Measurements from ENCODE around the gene DHX35.

Gene DHX35, protein sequence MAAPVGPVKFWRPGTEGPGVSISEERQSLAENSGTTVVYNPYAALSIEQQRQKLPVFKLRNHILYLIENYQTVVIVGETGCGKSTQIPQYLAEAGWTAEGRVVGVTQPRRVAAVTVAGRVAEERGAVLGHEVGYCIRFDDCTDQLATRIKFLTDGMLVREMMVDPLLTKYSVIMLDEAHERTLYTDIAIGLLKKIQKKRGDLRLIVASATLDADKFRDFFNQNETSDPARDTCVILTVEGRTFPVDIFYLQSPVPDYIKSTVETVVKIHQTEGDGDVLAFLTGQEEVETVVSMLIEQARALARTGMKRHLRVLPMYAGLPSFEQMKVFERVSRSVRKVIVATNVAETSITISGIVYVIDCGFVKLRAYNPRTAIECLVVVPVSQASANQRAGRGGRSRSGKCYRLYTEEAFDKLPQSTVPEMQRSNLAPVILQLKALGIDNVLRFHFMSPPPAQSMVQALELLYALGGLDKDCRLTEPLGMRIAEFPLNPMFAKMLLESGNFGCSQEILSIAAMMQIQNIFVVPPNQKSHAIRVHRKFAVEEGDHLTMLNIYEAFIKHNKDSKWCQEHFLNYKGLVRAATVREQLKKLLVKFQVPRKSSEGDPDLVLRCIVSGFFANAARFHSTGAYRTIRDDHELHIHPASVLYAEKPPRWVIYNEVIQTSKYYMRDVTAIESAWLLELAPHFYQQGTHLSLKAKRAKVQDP
- 6.5 to 27.1 (median 21.5) reads per million in 17 experiments for total RNA-seq

DNA sequence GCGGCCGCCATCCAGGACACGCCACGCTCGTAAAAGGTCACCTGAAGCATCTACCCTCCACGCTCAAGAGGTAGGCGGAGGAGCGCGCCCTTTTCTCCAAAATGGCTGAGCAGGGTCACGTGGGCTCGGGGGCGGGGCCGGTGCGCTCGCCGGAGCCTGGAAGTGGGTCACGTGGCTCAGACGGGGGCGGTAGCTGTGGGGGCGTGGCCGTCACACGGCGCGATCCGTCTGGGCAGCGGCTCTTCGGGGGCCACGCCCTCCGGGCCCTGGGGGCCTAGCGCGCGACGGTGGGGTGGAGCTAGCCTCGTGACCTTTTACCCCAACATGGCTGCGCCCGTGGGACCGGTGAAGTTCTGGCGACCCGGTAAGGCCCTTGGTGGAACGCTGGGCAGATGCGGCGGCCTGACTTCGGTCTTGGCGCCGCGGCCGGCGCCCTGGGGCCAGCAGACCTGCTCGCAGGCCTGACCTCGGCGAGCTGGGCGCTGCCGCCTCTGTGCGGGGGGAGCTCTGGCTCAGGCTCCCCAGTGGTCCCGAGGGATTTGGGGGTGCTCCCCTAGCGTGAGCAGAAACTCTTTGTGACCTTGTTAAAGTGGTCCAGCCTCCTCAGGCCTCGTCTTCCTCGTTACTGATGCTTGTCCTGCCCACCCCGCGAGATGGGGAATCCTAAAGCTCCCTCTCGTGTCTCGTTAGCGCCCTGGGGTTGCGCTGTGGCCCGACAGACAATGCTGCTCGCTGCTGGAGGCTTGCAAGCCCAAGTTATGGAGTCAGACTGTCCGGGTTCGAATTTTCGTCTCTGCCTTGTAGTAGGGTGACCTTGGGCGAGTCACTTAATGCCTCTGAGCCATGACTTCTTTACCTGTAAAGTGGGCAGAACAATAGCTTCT lies at the start of gene DHX35:
DHX35 (plus strand) TSS at position 301 of the 884 bp plus-strand sequence; CDS start at position 325, 24 bp downstream.
- DNase-seq: peak; percentile 98 to 100 (median 99)

DNA sequence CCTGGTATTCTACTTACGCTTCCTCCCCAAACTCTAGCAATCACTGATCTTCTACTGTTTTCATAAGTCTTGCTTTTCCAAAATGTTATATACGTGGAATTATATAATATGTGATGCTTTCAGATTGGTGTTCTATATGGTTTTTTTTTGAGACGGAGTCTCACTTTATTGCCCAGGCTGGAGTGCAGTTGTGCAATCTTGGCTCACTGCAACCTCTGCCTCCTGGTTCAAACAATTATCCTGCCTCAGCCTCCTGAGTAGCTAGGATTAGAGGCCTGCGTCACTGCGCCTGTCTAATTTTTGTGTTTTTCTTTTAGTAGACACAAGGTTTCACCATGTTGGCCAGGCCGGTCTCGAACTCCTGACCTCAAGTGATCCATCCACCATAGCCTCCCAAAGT lies 46.8 kb upstream of the DHX35 start:
- DNase-seq: no peak

DNA sequence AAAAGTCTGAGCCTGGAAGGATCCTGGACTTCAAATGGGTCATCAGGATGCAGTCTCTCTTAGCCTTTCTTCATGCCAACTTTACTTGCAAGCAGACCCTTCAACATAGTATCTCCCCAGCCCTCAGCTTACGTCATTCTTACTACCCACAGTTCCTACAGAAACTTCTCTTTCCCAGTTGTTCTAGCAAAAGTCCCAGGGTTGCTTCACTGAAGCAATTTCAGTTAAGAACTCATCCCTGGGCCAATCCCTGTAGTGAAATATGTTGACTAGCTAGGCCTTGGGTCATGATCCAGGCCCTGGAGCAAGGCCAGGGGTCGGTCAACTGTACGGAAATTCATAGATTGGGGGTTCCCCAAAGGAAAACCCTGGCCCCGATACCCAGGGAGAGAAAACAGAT lies 44.5 kb upstream of the DHX35 start:
- DNase-seq: no peak

DNA sequence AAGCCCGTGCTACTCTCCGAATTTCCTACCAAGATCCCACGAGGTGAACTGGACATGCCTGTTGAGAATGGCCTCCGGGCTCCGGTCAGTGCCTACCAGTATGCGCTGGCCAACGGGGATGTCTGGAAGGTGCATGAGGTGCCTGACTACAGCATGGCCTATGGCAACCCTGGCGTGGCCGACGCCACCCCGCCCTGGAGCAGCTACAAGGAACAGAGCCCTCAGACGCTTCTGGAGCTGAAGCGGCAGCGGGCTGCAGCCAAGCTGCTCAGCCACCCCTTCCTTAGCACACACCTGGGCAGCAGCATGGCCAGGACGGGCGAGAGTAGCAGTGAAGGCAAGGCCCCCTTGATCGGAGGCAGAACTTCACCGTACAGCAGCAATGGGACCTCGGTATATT lies 44.0 kb upstream of the DHX35 start:
- no peak for DNase-seq

DNA sequence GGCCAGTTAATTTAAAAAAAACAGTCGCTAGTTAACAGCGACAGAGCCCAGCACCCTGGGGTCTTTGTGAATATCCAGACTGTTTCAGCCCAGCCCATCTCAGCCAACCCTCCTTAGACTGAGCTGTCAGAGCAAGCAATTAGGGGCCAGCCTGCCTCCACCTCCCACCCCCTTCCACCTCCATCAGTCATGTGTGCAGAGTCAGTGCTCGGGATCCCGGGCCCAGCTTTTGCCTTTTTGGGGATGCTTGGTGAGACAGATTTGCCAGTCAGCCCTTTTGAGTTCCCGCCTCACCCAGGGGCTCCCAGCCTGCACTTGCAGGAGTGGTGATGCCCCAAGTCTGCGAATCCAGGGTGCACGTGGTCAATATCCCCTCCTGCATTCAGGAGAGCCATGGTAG lies 42.5 kb upstream of the DHX35 start:
- no peak for DNase-seq

DNA sequence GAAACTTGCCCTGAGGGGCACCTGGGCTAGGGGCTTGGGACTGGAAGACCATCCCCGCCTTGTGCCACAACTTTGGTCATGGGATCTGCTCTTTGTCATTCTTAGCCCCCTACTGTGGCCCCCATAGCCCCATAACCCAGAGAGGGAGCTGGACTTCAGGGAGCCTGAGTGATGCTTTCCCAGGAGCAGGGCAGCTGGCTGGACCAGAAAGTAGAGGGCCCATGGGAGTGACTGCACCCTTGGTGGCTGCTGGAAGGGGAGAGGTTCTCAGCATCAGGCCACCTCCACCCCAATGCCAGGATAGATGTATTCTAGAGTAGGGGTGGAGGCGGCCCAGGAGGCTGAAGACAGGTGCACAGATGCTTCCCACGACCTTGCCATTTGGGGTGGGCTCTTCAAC lies 41.7 kb upstream of the DHX35 start:
- DNase-seq: no peak

DNA sequence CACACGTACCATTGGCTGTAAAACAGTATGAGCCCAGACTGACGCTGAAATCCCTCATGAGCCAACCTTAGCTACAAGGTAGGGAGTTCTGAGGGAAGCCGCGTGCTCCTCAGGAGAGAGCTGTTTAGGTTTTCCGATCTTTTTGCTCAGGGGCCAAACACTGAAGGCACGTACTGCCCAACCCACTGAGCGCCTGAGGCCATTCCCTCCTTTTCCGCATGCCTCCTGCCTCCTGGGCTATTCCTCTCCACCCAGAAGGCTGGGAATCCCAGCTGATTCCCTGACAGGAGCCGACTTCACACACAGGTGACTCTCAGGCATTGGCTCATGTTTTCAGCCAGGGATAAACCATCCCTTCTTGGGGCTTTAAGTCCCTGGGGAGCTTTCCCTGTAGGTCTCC lies 41.3 kb upstream of the DHX35 start:
- DNase-seq: no peak

DNA sequence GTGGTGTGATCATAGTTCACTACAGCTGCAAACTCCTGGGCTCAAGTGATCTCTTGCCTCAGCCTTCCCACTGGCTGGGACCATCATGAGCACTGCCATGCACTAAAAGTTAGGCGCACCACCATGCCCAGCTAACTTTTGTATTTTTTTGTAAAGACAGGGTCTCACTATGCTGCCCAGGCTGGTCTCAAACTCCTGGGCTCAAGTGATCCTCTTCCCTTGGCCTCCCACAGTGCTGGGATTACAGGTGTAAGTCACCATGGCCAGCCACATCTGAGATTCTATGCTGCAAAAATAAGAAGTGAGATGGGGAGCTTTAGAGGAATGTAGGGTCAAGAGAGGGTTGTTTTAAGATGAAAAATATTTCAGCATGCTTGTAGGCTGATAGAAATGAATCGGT lies 37.4 kb upstream of the DHX35 start:
- no peak for DNase-seq

DNA sequence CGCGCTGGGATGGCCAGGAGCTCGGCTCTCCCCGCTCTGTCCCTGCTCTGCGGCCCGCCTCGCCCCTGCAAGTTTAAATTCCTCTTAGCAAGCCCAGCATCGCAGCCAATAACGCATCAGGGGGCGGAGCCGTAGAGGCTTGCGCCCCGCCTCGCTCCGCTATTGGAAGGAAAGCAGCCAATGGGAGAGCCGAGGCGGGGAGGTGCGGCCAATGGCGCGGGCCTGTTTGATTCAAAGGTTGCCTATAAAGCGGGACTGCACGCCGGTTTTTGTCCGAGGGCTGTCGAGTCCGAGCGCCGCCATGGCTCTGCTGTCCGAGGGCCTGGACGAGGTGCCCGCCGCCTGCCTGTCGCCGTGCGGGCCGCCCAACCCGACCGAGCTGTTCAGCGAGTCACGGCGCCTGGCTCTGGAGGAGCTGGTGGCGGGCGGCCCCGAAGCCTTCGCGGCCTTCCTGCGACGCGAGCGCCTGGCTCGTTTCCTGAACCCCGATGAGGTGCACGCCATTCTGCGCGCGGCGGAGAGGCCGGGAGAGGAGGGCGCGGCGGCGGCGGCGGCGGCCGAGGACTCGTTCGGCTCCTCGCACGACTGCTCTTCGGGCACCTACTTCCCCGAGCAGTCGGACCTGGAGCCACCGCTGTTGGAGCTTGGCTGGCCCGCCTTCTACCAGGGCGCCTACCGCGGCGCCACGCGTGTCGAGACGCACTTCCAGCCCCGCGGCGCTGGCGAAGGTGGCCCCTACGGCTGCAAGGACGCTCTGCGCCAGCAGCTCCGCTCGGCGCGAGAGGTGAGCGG lies 35.8 kb upstream of the DHX35 start, which contains the start of gene FAM83D:
FAM83D (plus strand) TSS at position 276 of the 792 bp plus-strand sequence; CDS start at position 302, 26 bp downstream.
- DNase-seq: peak; percentile 99 to 100 (median 99)

DNA sequence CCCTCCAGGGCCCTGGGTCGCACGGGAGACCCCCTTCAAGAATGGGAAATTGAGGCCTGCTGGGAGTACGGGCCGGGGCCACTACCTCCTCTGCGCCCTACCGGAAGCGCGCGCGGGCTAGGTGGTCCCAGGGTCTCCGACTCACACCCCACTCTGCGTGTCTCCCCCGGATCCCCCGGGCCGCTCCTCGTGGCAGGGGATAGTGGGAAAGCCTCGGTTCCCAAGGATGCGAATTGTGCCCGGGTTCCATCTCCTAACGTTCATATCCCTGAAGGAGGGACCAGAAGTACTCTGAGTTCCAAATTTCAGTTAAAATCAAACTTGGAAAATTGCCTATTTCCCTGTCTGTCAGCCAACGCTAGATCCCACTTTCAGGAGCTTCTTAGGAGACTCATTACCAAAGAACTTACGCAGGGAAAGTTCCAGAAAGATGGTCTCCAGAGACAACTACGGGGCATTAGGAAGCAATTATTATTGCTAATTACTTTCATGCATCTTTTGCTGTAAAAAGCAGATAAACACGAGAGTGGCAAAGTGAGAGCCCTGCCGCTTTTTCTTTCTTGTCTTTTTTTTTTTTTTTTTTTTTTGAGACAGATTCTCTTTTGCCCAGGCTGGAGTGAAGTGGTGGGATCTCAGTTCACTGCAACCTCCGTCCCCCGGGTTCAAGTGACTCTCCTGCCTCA lies 35.1 kb upstream of the DHX35 start:
- no peak for DNase-seq

DNA sequence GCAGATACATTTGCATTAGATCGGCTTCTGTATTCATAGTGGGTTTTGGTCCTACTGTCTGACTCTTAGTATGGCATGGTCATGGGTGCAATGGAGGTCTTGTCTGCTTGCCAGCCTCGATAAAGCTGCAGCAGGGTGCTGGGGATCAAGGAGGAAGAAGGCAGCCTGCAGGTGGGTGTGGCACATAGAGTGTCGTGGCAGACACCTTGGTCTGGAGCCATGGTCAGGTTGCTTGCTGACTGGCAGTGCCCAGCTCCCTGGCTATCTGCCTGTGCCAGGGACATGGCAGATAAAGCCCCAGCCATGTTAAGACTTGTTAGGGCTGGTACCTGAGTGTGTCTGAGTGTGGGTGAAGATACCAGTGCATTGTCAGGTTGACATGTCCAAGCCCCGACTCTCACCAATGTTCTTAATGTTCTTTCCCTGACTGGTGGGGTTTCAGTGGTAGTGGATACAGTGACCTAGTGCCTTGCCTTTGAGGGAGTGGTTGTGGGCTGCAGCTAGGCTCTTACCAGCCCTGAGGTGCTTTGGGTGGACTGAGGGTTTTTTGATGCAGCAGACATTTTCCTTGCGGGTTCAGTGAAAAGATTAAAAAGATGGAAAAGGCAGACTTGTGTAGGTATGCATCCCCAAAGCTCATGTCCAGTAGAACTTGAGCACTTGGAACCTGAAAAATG lies 34.1 kb upstream of the DHX35 start:
- no peak for DNase-seq

DNA sequence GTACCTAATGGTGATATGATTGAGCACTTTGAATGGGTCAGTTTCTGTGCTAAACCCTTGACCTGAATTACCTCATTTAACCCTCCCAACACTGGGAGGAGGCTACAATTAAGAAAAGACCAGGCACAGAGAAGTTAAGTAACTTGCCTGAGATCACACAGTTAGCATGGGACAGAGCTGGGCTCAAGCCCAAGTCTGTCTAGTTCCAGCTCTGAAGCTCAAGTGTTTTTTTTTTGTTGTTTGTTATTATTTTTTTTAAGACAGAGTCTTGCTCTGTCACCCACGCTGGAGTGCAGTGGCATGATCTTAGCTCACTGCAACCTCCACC lies 31.9 kb upstream of the DHX35 start:
- DNase-seq: no peak

DNA sequence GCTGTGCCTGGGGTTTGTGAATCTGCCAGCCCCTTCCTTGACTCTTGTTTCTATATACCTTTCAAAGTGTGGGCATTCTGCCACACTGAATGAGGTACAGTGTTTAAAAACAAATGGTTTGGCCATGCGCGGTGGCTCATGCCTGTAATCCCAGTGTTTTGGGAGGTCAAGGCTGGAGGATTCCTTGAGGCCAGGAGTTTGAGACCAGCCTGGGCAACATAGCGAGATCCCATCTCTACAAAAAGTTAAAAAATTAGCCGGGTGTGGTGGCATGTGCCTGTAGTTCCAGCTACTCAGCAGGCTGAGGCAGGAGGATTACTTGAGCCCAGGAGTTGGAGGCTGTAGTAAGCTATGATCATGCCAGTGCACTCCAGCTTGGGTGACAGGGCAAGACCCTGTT lies 30.2 kb upstream of the DHX35 start:
- no peak for DNase-seq

DNA sequence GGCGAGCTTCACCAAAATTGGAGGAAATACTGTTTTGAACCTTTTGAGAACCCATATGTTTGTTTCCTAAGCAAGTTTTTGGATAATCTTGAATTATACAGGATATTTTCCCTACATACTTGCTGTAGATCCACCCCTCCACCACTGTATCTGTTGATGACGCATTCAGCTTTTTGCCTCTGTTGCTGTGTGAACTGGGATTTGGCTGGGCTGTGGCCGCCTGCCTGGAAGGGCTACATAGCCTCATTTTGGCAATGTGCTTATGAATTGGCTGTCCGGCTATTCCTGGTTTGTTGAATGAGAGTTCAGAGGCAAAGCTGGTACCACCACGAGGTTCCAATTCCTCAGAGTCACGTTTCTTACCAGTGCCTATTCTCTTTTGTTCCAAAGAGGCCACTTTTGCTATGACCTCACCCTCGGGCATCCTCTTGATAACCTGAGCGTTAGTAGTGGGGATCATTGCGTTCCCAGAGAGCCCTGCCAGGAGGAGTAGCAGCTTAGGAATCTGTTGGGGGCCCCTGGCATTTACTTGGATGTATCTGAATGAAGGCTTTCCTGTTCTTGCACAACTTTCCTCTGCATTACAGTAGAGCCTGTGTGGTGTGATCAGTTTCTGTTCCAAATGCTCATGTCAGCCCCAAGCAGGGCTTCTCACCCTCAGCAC lies 29.6 kb upstream of the DHX35 start:
- DNase-seq: no peak

DNA sequence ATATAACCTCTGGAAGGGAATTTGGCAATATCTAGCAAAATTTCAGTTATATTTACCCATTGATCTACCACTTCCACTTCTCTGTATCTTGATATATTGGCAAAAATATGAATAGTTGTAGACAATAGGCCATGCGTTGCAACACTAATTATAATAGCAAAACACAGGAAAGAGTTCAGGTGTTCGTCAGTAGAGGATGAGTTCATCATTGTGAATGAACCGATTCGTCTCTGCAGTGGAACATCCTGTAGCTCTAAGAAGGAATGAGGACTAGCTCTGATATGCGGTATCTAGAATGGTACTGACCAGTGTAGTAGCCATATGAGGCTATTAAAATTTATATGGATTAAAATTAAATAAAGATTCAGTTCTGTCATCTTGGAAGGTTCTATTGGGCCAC lies 27.6 kb upstream of the DHX35 start:
- DNase-seq: no peak

DNA sequence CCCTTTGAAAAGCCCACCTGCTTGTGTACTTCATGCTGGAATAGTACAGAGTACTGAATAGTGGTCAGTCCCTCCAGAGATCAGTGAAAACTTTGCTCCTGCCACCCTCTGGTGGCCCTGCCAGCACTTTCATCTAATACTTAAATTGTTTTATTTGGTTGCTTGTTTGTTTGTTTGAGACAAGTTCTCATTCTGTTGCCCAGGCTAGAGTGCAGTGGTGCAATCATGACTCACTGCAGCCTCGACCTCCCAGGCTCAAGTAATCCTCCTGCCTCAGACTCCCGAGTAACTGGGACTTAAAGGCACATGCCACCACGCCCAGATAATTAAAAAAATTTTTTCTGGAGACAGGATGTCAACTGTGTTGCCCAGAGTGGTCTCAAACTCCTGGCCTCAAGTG lies 26.9 kb upstream of the DHX35 start:
- peak; percentile 5 to 31 (median 14) for DNase-seq

DNA sequence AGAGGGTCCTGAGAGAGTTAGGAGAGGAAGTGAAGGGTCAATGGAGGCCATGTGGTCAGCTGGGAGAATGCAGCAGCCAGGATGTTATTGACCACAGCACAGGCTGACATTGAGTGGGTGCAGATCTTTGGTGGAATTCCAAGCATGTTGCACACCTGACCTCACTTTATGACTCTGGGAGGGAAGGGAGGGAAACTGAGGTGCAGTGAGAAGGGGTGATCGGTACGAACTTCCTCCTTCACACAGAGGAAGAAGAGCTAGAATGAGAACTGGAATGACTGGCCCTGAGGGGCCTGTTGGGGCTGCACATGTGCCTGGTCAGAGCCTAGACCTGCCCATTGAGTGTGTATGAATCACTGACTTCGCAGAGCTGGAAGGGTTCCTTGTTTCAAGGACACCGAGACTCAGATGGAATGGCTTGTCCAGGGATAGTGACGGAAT lies 26.2 kb upstream of the DHX35 start:
- DNase-seq: no peak

DNA sequence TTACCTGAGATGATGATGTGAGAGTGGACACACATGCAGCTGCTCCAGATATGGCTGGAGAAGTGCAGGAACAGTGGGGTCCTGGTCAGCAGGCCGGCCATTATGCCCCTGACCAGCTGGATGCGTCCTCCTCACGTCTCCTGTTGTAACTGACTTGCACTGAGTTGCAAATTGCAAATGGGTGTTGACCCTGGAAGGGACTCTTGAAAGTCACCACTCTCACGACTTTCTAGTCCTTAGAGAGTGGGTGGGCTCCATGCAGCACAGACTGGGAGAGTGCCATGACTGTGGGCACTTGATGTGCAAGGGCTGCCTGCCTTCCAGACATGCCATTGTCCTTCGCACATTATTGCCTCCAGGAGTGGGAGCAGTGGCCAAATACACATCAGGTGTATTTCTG lies 25.1 kb upstream of the DHX35 start:
- no peak for DNase-seq

DNA sequence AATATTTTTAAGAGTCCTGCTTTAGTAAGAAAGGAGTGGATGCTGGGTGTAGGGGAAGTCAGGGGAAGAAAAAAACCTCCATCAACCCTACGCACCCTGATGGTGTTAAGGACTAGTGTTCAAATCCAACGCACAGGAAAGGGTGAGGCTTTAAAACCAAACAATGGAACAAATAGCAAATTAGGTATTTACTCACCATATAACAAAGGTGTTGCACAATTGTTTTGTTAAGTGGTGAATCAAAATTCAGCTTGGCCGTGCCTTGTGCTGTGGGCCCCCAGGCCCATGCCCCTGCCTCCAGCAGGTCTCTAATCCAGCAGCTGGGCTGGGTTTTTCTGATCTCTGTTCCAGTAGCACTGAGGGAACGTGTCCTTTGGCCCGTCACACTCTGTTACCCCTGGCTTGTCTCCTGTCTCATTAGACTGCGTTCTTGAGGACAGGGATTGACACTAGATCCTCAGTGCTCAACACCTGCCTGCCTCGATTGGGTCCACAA lies 24.1 kb upstream of the DHX35 start:
- no peak for DNase-seq

DNA sequence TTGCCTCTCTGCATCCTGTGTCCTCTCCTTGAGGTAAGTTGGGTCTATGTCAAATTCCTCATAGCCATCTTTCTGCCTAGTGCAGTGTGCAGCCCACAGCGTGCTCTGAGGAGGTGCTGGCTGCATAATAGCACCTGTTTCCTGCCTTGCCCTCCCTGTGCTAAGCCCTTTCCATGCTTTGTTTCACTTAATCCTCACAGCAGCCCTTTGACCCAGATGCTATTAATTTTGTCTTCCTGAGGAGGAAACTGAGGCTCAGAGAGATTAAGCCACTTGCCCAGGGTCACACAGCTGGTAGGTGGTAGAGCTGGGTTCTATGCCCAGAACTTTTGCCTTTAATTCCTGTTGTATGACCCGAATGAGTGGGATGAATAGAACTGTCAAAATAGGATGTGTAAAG lies 22.5 kb upstream of the DHX35 start:
- no peak for DNase-seq

Data from suppressor macrophage (primary cell).